DND-41 (cell line): ENCODE data around the gene MAMLD1.

ENCODE experiments used
- CTCF ChIP-seq: IDR thresholded peaks from 2 replicates; pipeline ENCODE4 v1.5.1; 2012; ENCODE audit warnings: borderline replicate concordance, low read length, moderate library complexity, mild to moderate bottlenecking; ENCODE audit not compliant: poor library complexity, severe bottlenecking; ENCODE audit errors: extremely low read depth
- EZH2 ChIP-seq: IDR thresholded peaks from 3 replicates; pipeline ENCODE4 v1.6.1; 2012; ENCODE audit warnings: borderline replicate concordance, low read depth, mild to moderate bottlenecking, moderate library complexity, low read length, inconsistent platforms; ENCODE audit not compliant: severe bottlenecking

- TF ChIP-seq CTCF (no peak), EZH2 (no peak)
Measured at GRCh38 chrX:150482537-150483206, 119.6 kb downstream of the MAMLD1 start.
